CD4-positive, alpha-beta T cell (primary cell): Measurements from ENCODE around the gene LY6G5C. TPM values are rescaled to one million over a fixed set of nuclear protein-coding genes. Genes with fewer than 3 reads are reported as not detected.

Experiments used
- ATAC-seq: fragments of 200-7000 bp; cut with Tn5 transposase; one replicate; pipeline ENCODE4 v1.10.0; 2022; ENCODE audit warnings: mild to moderate bottlenecking; ENCODE audit not compliant: poor library complexity
- CTCF ChIA-PET: fragments of 350-600 bp; sonication (Branson Sonifier 250); formaldehyde crosslinking; loops from one replicate; lab custom pipeline; 2021; ENCODE audit warnings: antibody characterized with exemption, inconsistent platforms; lab: Charles Lee
- POLR2A ChIA-PET: fragments of 350-600 bp; sonication (Branson Sonifier 250); formaldehyde crosslinking; loops from one replicate; lab custom pipeline; 2021; ENCODE audit warnings: antibody characterized with exemption, inconsistent platforms; lab: Charles Lee
- DNase-seq, 14 experiments: peaks; one replicate each; pipeline ENCODE4 v3.0.0-alpha.2; 2013 to 2020; ENCODE audit warnings: mixed read lengths in 2 of 14
- H3K27ac ChIP-seq, 2 donors: one replicate each; pipeline versions ENCODE4 v1.5.1 to v1.7.0; 2013; ENCODE audit warnings: low read length in 2 of 2, low read depth in 1 of 2, mild to moderate bottlenecking in 1 of 2
- H3K27me3 ChIP-seq, 2 experiments: 1 replicate in 1 of 2; 2 replicates in 1 of 2; pipeline versions ENCODE4 v1.6.1 to v1.7.0; 2013; ENCODE audit warnings: low read length in 2 of 2, control low read depth in 1 of 2, mild to moderate bottlenecking in 1 of 2, moderate library complexity in 1 of 2; ENCODE audit not compliant: insufficient read depth in 2 of 2, control insufficient read depth in 1 of 2
- H3K36me3 ChIP-seq: one replicate; pipeline ENCODE4 v1.6.1; 2013; ENCODE audit warnings: low read length, control low read depth; ENCODE audit not compliant: insufficient read depth
- H3K4me1 ChIP-seq: one replicate; pipeline ENCODE4 v1.6.1; 2013; ENCODE audit warnings: low read length, control low read depth; ENCODE audit not compliant: insufficient read depth
- H3K4me3 ChIP-seq: one replicate; pipeline ENCODE4 v1.5.1; 2013; ENCODE audit warnings: mild to moderate bottlenecking, low read length, moderate library complexity
- H3K9me3 ChIP-seq, 2 experiments: 1 replicate in 1 of 2; 2 replicates in 1 of 2; pipeline versions ENCODE4 v1.6.1 to v1.7.0; 2013; ENCODE audit warnings: low read length in 2 of 2, mild to moderate bottlenecking in 2 of 2, control low read depth in 1 of 2, moderate library complexity in 1 of 2; ENCODE audit not compliant: control insufficient read depth in 1 of 2, insufficient read depth in 1 of 2
- H3K27ac Mint-ChIP-seq: one replicate; pipeline ENCODE4 v1.8.0; 2020; ENCODE audit warnings: mixed read lengths
- H3K27me3 Mint-ChIP-seq: one replicate; pipeline ENCODE4 v1.8.0; 2021; ENCODE audit warnings: mixed read lengths
- H3K36me3 Mint-ChIP-seq: one replicate; pipeline ENCODE4 v1.8.0; 2021; ENCODE audit warnings: low read depth, mixed read lengths
- H3K4me1 Mint-ChIP-seq: one replicate; pipeline ENCODE4 v1.8.0; 2021; ENCODE audit warnings: low read depth, mixed read lengths
- H3K4me3 Mint-ChIP-seq: one replicate; pipeline ENCODE4 v1.8.0; 2020; ENCODE audit warnings: mild to moderate bottlenecking, mixed read lengths
- H3K9me3 Mint-ChIP-seq: one replicate; pipeline ENCODE4 v1.8.0; 2020; ENCODE audit warnings: mixed read lengths
- intact Hi-C, 2 experiments: fragments of 100-400 bp; cut with DNase I in 1 of 2; cut with micrococcal nuclease in 1 of 2; formaldehyde crosslinking; loops; one replicate each; pipeline versions ENCODE4 v1.15.1 to v1.9.0; 2023 to 2025; cut with DNase I, micrococcal nuclease
- total RNA-seq, 174 experiments: library from RNA in 2 of 174; stranded (reverse) in 2 of 174; gene quantifications; one replicate each; pipeline ENCODE4 v1.2.3 and lab custom pipeline; 2021 to 2026
- TF ChIP-seq, protein P1 (sequence below): fragments of 200-600 bp; IDR thresholded peaks from one replicate; pipeline ENCODE4 v1.8.0; 2022; ENCODE audit warnings: antibody characterized with exemption, mild to moderate bottlenecking

LY6G5C gene
- total RNA-seq, 2 experiments from 2014 or later: 0.49 to 0.67 TPM

GRCh38 chr6:31663126-31663960, 17.5 kb downstream of the LY6G5C start:
- peaks cover 72% of the 10 kb centered on the region for H3K4me1 Mint-ChIP-seq
- TF ChIP-seq, protein P1, sequence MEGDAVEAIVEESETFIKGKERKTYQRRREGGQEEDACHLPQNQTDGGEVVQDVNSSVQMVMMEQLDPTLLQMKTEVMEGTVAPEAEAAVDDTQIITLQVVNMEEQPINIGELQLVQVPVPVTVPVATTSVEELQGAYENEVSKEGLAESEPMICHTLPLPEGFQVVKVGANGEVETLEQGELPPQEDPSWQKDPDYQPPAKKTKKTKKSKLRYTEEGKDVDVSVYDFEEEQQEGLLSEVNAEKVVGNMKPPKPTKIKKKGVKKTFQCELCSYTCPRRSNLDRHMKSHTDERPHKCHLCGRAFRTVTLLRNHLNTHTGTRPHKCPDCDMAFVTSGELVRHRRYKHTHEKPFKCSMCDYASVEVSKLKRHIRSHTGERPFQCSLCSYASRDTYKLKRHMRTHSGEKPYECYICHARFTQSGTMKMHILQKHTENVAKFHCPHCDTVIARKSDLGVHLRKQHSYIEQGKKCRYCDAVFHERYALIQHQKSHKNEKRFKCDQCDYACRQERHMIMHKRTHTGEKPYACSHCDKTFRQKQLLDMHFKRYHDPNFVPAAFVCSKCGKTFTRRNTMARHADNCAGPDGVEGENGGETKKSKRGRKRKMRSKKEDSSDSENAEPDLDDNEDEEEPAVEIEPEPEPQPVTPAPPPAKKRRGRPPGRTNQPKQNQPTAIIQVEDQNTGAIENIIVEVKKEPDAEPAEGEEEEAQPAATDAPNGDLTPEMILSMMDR: no peak
- Histone ChIP-seq H3K4me1 (peaks cover 74% of the 10 kb centered on the region), H3K9me3 (no peaks in the 10 kb centered on the region), H3K27ac (no peak overlapping the region), H3K36me3 (peaks cover 47% of the 10 kb centered on the region), H3K27me3 (no peaks in the 10 kb centered on the region), H3K4me3 (peak overlapping the region; percentile 79)
- DNase-seq: no peak
- ChIA-PET CTCF (interaction anchor here (1.2 kb wide), 1 partner anchor 10 kb away, joined by 5 read pairs; the partner anchor contains the start of gene BAG6), POLR2A (interaction anchor here (0.9 to 7.9 kb wide), 8 partner anchors 10 to 529 kb away, joined by 3 to 250 read pairs (median 6); partner anchors contain the start of genes ABHD16A, APOM, BAG6 and GPSM3)
- H3K4me3 Mint-ChIP-seq: peak overlapping the region; percentile 95
- no peaks in the 10 kb centered on the region for H3K9me3 Mint-ChIP-seq
- intact Hi-C loops: loop anchor here in 1 of 2 experiments (5.0 to 10.0 kb wide), 3 partner anchors 531 to 1541 kb away; partner anchors contain the start of genes ABCF1, GPSM3, HSD17B8 and PBX2
- no peak for ATAC-seq
- H3K27ac Mint-ChIP-seq: peak overlapping the region; percentile 97
- peaks cover 77% of the 10 kb centered on the region for H3K36me3 Mint-ChIP-seq
- no peaks in the 10 kb centered on the region for H3K27me3 Mint-ChIP-seq

DNA sequence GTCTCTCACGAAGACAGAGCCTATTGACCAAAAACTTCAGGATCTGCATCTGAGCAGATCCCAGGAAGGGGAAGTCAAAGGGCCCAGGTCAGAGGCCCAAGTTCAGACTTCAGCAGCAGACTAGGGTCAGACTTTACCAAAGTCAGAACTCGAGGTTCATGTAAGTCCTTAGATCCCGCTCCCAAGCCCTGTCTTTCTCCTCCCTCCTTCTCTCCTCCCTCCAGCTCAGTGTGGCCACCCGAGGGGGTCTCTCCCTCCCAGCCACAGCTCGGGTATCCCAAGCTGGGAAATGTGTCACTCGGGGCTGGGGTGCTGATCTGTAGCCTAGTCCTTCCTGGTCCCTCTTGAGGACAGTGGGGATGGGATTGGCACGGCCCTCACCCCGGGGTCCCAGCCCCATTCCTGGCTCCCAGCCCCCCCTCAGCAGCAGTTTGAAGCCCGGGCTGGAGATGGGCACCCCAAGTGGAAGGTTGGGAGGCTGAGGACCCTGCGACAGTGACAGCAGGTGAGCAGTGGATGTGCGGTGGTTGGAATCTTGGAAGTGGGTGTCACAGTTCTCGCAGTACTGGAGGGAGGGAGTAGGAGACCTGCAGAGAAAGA, 18.6 kb downstream of the LY6G5C start:
- peak in 1 of 14 experiments; percentile 25 for DNase-seq
- Histone ChIP-seq H3K36me3 (peaks cover 46% of the 10 kb centered on the region), H3K27ac (no peak overlapping the region), H3K27me3 (no peaks in the 10 kb centered on the region), H3K4me3 (no peak overlapping the region), H3K9me3 (no peaks in the 10 kb centered on the region), H3K4me1 (peaks cover 78% of the 10 kb centered on the region)
- peaks cover 75% of the 10 kb centered on the region for H3K36me3 Mint-ChIP-seq
- peak overlapping the region; percentile 95 for H3K4me3 Mint-ChIP-seq
- POLR2A ChIA-PET: interaction anchor here (0.7 to 7.9 kb wide), 5 partner anchors 9 to 94 kb away, joined by 3 to 250 read pairs (median 3); partner anchors contain the start of genes ABHD16A, APOM, BAG6 and PRRC2A
- ATAC-seq: no peak
- H3K9me3 Mint-ChIP-seq: no peaks in the 10 kb centered on the region
- TF ChIP-seq, protein P1: no peak
- H3K4me1 Mint-ChIP-seq: peaks cover 74% of the 10 kb centered on the region
- peak overlapping the region; percentile 94 for H3K27ac Mint-ChIP-seq
- intact Hi-C loops: loop anchor here in 1 of 2 experiments (5.0 to 10.0 kb wide), 3 partner anchors 533 to 1543 kb away; partner anchors contain the start of genes ABCF1, GPSM3, HSD17B8 and PBX2
- CTCF ChIA-PET: interaction anchor here (1.2 to 2.7 kb wide), 2 partner anchors 9 to 10 kb away, joined by 5 to 9 read pairs; partner anchors contain the start of gene BAG6
- H3K27me3 Mint-ChIP-seq: no peaks in the 10 kb centered on the region
